Nephron (organoid): ENCODE data around the gene QRFP.

ENCODE experiments used
- H3K27ac Mint-ChIP-seq, 3 experiments: 2 replicates each; pipeline ENCODE4 v1.8.0; 2020; ENCODE audit warnings: mixed read lengths in 3 of 3, mild to moderate bottlenecking in 2 of 3, moderate library complexity in 1 of 3
- H3K27me3 Mint-ChIP-seq: 2 replicates; pipeline ENCODE4 v1.8.0; 2021; ENCODE audit warnings: low read depth, mild to moderate bottlenecking, moderate library complexity, mixed read lengths
- H3K36me3 Mint-ChIP-seq: 2 replicates; pipeline ENCODE4 v1.8.0; 2020; ENCODE audit warnings: low read depth, mixed read lengths
- H3K4me1 Mint-ChIP-seq: 2 replicates; pipeline ENCODE4 v1.8.0; 2020; ENCODE audit warnings: mixed read lengths
- H3K4me3 Mint-ChIP-seq, 3 experiments: 2 replicates each; pipeline ENCODE4 v1.8.0; 2020; ENCODE audit warnings: mild to moderate bottlenecking in 3 of 3, mixed read lengths in 3 of 3, moderate library complexity in 2 of 3
- H3K9me3 Mint-ChIP-seq: 2 replicates; pipeline ENCODE4 v1.8.0; 2020; ENCODE audit warnings: mixed read lengths
- TF ChIP-seq, protein P1 (sequence below), 3 experiments: fragments of 200-600 bp; sonication (generic); IDR thresholded peaks; one replicate each; pipeline ENCODE4 v1.5.0; 2021; ENCODE audit warnings: antibody characterized with exemption in 3 of 3; ENCODE audit not compliant: unreplicated experiment in 3 of 3

Gene QRFP

DNA sequence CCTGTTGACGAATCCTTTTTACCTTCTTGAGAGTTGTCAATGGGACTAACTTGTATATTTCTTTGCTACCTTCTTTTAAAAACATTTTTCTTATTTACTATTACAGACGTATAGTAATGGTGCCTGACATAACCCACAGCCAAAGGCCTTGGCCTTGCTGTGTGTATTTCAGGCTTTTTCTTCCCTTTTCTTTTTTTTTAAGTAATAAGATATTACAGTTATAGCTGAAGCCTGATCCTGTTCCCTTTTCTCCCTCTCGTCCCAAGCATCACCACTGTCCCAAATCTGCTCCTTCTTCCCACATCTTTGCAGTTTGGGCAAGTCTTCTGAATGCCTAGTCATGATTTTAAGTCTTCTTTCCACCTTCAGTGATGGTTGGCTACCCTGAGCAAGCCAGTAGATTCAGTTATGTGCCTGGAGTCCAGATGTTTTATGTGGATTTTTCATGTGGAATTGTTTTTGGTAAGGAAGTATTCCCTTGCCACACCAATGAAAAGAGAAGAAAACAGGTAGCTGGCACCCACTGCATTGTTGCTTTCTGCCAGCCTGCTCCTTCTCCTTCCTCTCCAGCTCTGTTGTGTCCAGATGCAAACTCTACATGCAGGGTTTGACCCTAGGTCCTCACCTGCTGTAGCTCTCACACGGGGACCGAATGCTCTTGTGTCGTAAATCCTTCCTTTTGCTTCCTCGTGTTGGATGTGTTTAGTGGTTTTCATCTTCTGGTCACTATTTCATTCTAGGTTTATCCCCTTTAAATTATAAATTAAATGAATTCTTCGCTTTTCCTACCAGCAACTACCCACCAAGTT, 35.0 kb downstream of the QRFP start:
- H3K9me3 Mint-ChIP-seq, result no peaks in the 10 kb centered on the region
- no peaks in the 10 kb centered on the region for H3K27me3 Mint-ChIP-seq
- H3K4me3 Mint-ChIP-seq, result no peak overlapping the region
- H3K36me3 Mint-ChIP-seq, result peaks cover 75% of the 10 kb centered on the region
- H3K4me1 Mint-ChIP-seq, result peaks cover 66% of the 10 kb centered on the region
- H3K27ac Mint-ChIP-seq, result no peak overlapping the region
- TF ChIP-seq, protein P1, sequence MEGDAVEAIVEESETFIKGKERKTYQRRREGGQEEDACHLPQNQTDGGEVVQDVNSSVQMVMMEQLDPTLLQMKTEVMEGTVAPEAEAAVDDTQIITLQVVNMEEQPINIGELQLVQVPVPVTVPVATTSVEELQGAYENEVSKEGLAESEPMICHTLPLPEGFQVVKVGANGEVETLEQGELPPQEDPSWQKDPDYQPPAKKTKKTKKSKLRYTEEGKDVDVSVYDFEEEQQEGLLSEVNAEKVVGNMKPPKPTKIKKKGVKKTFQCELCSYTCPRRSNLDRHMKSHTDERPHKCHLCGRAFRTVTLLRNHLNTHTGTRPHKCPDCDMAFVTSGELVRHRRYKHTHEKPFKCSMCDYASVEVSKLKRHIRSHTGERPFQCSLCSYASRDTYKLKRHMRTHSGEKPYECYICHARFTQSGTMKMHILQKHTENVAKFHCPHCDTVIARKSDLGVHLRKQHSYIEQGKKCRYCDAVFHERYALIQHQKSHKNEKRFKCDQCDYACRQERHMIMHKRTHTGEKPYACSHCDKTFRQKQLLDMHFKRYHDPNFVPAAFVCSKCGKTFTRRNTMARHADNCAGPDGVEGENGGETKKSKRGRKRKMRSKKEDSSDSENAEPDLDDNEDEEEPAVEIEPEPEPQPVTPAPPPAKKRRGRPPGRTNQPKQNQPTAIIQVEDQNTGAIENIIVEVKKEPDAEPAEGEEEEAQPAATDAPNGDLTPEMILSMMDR (IDR thresholded peaks at IDR 0.05; ENCODE audit: unreplicated experiment in 3 of 3), result no peak

DNA sequence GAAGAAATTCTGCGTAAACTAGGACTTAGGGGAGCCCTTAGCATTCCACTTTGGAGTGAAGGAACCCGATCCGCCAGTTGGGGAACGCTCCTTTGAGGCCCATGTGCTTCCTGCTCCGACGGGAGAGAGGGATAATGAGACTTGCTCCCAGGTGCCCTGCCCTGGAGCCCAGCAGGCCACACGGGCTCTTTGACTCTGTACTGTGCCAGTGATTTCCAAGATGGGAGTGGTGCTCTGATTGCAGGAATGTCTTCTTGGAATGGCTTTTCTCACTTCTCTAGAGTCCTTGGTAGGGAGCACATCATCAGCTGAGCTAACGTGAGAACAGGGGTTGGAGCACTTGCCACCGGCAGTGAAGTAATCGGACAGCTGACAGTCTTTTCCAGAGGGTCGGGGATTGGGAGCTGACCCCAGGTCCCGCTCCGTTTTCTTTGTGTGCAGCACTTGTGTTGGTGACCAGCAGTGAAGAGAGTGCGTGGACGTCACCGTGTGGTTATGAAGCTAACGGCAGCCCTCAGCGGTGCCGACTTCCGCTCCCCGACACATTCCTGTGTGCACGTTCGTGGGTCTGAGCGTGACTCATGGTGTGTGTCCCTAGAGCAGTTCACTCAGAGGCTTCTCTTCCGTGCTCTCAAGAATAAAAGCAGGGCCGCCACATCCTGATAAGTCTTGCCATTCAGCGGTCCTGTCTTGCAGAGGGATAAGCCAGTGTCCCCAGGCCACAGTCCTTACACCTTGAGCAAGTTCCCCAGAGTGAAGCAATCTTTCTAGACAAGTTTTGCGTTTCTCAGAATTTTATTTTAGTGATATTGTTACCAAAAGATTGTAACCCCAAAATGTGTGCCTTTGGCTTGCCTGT, 35.9 kb downstream of the QRFP start:
- TF ChIP-seq, protein P1 (IDR thresholded peaks at IDR 0.05; ENCODE audit: unreplicated experiment in 3 of 3), result peak; percentile 12 to 36 (median 31)
- peaks cover 61% of the 10 kb centered on the region for H3K4me1 Mint-ChIP-seq
- H3K9me3 Mint-ChIP-seq, result no peaks in the 10 kb centered on the region
- no peak overlapping the region for H3K4me3 Mint-ChIP-seq
- H3K36me3 Mint-ChIP-seq, result peaks cover 77% of the 10 kb centered on the region
- H3K27me3 Mint-ChIP-seq, result no peaks in the 10 kb centered on the region
- H3K27ac Mint-ChIP-seq, result peak overlapping the region; percentile 21 to 52 (median 28)

DNA sequence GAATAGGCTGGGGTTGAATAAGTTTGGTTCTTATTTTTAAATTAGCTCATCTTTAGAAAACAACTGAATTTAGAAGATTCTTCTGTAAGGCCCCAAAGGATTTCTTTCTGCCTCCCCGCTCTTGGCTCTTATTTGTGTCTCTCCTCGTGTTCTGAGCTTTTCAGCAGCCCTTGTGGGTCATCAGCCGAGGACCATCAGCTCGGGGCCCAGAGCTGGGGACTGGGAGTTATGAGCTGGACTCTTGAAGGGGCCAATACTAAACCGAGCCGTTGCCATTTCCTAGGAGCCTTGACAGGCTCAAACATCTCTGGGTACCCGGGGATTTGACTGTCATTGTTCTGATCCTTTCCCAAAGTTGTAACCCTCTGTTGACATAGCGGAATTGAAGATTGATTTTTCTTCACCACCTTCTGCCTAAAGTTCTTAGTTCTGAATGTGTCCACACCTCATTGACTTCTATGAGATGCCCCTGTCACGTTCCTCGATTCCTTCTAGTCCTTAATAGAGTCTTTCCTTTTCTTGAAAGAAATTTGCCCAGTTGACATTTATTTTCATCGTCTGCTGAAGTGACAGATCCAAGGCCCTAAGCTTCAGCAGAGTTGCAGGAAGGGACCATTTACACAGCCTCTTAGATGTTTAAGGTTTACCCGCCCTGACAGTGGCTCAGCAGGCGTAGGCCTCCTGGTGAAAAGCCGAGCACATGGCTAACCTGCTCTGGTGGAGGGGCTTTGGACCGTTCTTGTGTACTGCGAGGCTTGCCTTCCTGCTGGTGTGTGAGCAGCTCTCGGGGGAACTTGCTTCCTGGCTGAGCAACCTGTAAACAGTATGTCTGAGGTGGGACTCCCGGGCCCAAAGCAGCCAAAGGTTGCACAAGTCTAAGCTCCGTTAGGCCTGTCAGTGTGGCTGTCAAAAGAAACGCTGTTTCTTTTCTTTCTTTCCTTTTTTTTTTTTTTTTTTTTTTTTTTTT, 37.6 kb downstream of the QRFP start:
- Mint-ChIP-seq H3K4me3 (peak overlapping the region in 1 of 3 experiments; percentile 40), H3K27me3 (no peaks in the 10 kb centered on the region), H3K9me3 (no peaks in the 10 kb centered on the region), H3K27ac (peak overlapping the region; percentile 33 to 78 (median 67)), H3K4me1 (peaks cover 61% of the 10 kb centered on the region), H3K36me3 (peaks cover 85% of the 10 kb centered on the region)
- TF ChIP-seq, protein P1 (IDR thresholded peaks at IDR 0.05; ENCODE audit: unreplicated experiment in 3 of 3), result no peak

DNA sequence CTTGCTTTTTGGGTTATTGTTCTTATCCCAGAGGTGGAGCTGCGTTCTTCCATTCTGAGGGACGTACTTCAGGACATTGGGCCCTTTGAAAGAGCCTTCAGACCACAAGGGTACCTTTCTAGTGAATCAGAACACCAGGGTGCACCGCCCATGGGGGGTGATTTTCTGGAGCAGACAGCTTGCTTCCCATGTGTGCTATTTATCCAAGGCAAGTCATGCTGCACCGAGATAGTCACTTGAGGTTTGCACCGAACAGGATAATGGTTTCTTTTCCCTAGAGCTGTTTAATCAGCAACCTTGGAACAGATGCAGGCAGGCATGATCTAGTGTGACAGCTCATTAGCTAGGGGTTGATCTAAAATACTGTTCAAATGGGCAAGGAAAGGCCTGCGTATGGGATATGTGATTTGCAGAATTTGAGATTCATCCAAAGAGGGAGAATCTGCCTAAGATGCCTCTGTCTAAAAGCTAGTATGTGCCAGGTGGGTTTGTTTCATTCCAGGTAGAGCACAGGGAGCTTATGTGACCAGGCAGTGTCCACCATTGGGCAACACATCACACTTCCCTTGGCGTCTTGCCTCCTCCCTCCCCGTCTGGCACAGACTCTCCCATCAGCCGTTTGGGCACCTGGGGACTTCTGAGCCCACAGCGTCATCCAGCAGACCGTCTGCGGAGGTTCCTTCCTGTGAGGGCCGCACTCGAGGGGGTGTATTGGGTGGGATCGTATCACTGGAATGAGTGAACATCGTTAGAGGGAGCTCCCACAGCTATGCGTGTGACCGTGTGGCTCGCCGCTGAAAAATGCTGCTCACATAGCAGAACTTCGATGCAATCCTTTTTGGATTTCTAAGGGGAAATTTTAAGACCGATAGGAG, 38.5 kb downstream of the QRFP start:
- Mint-ChIP-seq H3K4me3 (peak overlapping the region in 1 of 3 experiments; percentile 40), H3K27ac (peak overlapping the region; percentile 30 to 78 (median 67)), H3K27me3 (no peaks in the 10 kb centered on the region), H3K36me3 (peaks cover 79% of the 10 kb centered on the region), H3K4me1 (peaks cover 55% of the 10 kb centered on the region), H3K9me3 (no peaks in the 10 kb centered on the region)
- TF ChIP-seq, protein P1 (IDR thresholded peaks at IDR 0.05; ENCODE audit: unreplicated experiment in 3 of 3), result no peak

DNA sequence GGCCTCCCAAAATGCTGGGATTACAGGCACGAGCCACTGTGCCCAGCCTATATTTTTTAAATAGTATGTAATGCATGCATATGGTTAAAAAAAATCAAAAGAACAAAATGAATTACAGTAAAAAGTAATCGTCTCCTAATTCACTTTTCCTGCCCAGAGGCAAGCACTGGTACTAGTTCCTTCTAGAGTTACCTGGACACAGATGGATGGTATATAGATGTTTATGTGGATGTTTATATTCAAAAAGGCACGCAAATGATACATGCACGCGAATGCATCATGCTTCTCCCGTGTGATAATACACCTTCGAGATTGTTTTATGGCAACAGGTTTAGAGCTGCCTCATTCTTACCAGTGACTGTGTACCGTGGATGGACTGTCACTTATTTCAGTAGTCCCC, 40.1 kb downstream of the QRFP start:
- H3K27me3 Mint-ChIP-seq, result no peaks in the 10 kb centered on the region

More for the DNA sequence above, 40.1 kb downstream of the QRFP start:
- TF ChIP-seq, protein P1 (IDR thresholded peaks at IDR 0.05; ENCODE audit: unreplicated experiment in 3 of 3), result no peak
- H3K36me3 Mint-ChIP-seq, result peaks cover 73% of the 10 kb centered on the region
- no peak overlapping the region for H3K27ac Mint-ChIP-seq
- H3K9me3 Mint-ChIP-seq, result no peaks in the 10 kb centered on the region
- peaks cover 43% of the 10 kb centered on the region for H3K4me1 Mint-ChIP-seq
- no peak overlapping the region for H3K4me3 Mint-ChIP-seq
